ENCODE measurements around the gene TH. TPM values are rescaled to one million over a fixed set of nuclear protein-coding genes. Genes with fewer than 3 reads are reported as not detected.
"Not testable (repeated sequence)": the region's sequence is repeated elsewhere in the genome, so short reads cannot be mapped to it uniquely, and the experiment has no call there.

Gene TH
- total RNA-seq, 1 experiment from 2014 or later, result not detected

- DNase-seq (ENCODE audit: extremely low read depth, low read depth), result no peak
Observed at GRCh38 chr11:2180789-2181370, 9.3 kb upstream of the TH start.

GRCh38 chr11:2180347-2180746 lies 8.7 kb upstream of the TH start:
- DNase-seq (ENCODE audit: extremely low read depth, low read depth), result no peak

- DNase-seq (ENCODE audit: extremely low read depth, low read depth), result no peak
Observed at GRCh38 chr11:2179516-2179915, 7.9 kb upstream of the TH start.

DNA sequence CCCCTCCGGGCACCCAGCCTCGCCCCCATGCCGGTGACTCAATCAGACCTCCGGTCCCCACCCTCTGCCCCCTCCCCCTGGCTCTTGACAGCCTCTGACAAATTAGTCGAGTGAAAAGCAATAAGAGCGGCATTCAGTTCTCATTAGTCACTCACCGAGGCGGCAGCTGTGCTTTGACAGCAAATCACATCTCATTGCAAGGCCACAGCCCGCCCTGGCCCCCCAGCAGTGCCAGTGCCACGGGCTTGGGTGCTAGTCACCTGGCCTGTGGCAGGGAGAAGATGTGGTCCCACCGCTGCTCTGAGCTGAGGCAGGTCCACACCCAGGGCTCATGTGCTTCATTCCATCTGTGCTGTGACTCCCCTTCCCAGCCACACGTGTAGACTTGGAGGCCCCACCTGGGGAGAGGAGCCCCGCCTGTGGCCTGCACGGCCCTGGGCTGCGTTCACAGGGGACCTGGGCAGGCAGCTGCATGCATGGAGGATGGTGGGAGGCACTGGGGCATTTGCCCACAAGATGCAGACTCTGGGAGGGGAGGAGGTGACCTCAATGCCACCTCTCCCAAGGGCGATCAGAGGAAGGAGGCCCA lies 7.4 kb upstream of the TH start:
- DNase-seq (ENCODE audit: extremely low read depth, low read depth), result no peak

- DNase-seq (ENCODE audit: extremely low read depth, low read depth), result not testable (repeated sequence)
Observed at GRCh38 chr11:2178055-2178773, 6.6 kb upstream of the TH start.

GRCh38 chr11:2177076-2177475 lies 5.5 kb upstream of the TH start:
- no peak for DNase-seq (ENCODE audit: extremely low read depth, low read depth)

DNA sequence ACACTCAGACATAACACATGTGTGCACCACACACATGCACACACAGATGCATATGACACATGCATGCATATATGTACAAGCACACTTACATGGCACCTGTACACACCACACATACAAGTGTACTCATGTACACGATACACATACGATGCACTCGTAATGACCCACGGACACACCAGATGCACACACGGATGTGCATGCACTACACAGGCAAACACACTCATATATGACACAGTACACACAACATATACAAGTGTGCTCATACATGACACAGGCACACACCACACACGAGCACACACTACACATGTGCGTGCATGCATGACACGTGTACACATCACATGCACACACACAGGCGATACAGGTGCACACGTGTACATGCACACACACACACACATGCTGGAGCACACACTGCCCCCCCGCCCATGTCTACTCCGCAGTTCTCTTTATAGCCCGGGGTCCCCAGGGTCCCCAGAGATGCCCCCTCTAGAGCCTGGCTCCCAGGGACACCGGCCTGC lies 4.8 kb upstream of the TH start:
- DNase-seq (ENCODE audit: extremely low read depth, low read depth), result no peak

GRCh38 chr11:2175659-2176058 lies 4.0 kb upstream of the TH start:
- no peak for DNase-seq (ENCODE audit: extremely low read depth, low read depth)

DNA sequence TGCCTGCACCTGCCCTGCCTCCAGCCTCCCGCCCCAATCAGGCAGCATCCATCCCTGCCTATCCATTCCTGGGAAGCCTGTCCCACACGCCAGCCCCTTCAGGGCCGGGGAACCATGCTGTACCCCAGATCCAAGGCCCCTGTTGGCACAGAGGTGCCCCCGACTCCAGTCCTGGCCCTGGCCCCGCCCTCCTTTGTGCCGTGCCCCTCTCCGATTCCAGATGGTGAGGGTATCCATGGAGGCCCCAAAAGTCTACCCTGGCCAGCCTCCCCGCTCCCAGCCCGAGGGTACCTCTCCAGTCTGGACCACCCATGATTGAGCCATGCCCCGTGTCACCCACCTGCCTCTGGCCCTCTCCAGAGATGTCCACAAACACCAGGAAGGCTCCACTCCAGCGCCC lies 2.7 kb upstream of the TH start:
- no peak for DNase-seq (ENCODE audit: extremely low read depth, low read depth)

GRCh38 chr11:2173761-2174160 lies 2.1 kb upstream of the TH start:
- no peak for DNase-seq (ENCODE audit: extremely low read depth, low read depth)

DNA sequence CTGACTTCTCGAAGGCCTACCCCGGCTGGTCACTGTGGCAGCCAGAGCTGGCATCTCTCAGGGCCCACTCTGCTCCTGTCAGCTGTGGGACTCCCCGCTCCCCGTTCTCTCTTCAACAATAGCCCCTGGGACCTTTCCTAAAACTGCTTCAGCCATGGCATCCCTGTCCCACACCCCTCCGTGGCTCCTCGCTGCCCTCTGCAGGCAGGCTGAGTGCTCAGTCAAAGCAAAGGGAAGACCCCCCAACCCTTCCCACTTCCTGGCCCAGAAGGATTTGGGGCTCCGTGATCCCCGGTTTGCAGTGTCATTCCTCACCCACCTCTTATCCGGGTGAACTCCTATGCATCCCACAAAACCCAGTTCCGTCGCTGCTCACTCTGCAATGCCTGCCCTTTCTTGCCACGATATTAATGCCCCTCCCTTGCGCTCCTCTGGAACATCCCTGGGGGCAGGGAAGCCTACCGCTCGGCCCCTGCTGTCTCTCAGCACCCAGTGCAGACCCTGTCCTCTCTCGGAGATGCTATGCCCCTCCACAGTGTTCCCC lies 1.6 kb upstream of the TH start:
- DNase-seq (ENCODE audit: extremely low read depth, low read depth), result no peak

GRCh38 chr11:2172676-2173075 lies 1.1 kb upstream of the TH start:
- no peak for DNase-seq (ENCODE audit: extremely low read depth, low read depth)

- no peak for DNase-seq (ENCODE audit: extremely low read depth, low read depth)
Observed at GRCh38 chr11:2169626-2170570, 1.7 kb downstream of the TH start.

GRCh38 chr11:2169005-2169378 lies 2.6 kb downstream of the TH start:
- no peak for DNase-seq (ENCODE audit: extremely low read depth, low read depth)

DNA sequence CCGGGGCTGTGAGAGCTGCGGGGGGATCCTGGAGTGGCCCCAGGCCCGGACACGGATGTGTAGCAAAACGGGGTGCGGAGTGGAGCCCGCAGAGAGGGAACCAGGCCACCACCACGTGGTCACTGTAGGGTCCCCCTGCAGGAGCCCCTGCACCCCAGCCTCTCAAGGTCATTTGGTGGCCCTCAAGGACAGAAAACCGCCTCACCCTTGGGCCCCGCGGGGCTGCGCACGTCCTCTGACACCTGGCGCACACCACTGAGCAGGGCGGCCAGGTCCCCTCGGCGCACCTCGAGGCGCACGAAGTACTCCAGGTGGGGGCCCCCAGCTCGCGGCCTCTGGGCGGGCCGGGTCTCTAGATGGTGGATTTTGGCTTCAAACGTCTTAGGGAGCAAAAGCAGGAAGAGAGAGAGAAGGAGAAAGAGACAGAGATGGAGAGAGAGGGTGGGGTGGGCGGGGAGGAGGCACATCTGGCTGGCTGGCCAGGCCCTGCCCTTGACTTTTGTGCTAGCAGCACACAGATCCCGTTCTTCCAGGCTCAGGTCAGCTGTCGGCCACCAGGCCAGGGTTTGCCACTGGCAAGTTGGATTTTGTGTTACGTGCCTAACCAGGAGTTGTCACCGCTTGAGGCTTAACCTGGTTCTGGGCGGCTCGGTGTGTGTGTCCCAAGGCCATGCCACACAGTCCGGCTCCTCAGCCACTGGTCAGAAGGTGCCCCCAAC lies 3.2 kb downstream of the TH start:
- no peak for DNase-seq (ENCODE audit: extremely low read depth, low read depth)

- no peak for DNase-seq (ENCODE audit: extremely low read depth, low read depth)
Observed at GRCh38 chr11:2167141-2168045, 4.2 kb downstream of the TH start.

GRCh38 chr11:2166091-2166851 lies 5.3 kb downstream of the TH start:
- no peak for DNase-seq (ENCODE audit: extremely low read depth, low read depth)

DNA sequence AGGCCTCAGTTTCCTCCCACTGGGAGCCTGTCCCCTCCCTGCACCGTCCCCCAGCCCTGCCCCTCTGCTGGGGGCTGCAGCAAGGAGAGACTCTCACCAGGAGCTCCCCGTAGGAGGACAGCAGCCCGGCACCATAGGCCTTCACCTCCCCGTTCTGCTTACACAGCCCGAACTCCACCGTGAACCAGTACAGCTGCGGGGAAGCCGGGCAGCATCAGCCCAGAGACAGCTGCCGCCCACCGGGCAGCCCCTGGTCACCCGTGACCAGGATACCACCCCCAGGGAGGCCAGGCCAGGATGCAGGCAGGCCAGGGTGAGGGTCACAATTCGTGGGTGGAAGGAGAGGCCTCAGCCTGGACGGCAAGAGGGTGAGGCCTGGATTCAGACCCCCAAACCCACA lies 6.0 kb downstream of the TH start:
- no peak for DNase-seq (ENCODE audit: extremely low read depth, low read depth)
